ENCODE results near the gene RALA. TPM values are rescaled to one million over a fixed set of nuclear protein-coding genes. Genes with fewer than 3 reads are reported as not detected.

The RALA gene
- polyA plus RNA-seq, 2 donors = 52.4 to 71.2 TPM

GRCh38 chr7:39642896-39643295 lies 19.5 kb downstream of the RALA start:
- H3K27ac ChIP-seq (ENCODE audit: low read depth in 2 of 2, low read length in 1 of 2) = no peak overlapping the region
- H3K27me3 ChIP-seq (ENCODE audit: control insufficient read depth in 1 of 2, insufficient read depth in 2 of 2, low read length in 2 of 2) = no peaks in the 10 kb centered on the region
- no peak overlapping the region for H3K4me3 ChIP-seq (ENCODE audit: low read depth in 1 of 2, low read length in 2 of 2)
- H3K9me3 ChIP-seq (ENCODE audit: control insufficient read depth in 2 of 2, insufficient read depth in 1 of 2, low read depth in 1 of 2, low read length in 1 of 2) = no peaks in the 10 kb centered on the region
- H3K4me1 ChIP-seq (ENCODE audit: control insufficient read depth in 2 of 2, insufficient read depth in 2 of 2, low read length in 1 of 2) = peaks cover 2 to 3% of the 10 kb centered on the region in 2 donors
- no peaks in the 10 kb centered on the region for H3K36me3 ChIP-seq (ENCODE audit: control insufficient read depth in 2 of 2, insufficient read depth in 2 of 2, low read length in 1 of 2)

- Histone ChIP-seq H3K27me3 (ENCODE audit: control insufficient read depth in 1 of 2, insufficient read depth in 2 of 2, low read length in 2 of 2) (no peaks in the 10 kb centered on the region), H3K4me1 (ENCODE audit: control insufficient read depth in 2 of 2, insufficient read depth in 2 of 2, low read length in 1 of 2) (peaks cover 2 to 3% of the 10 kb centered on the region in 2 donors), H3K27ac (ENCODE audit: low read depth in 2 of 2, low read length in 1 of 2) (no peak overlapping the region), H3K4me3 (ENCODE audit: low read depth in 1 of 2, low read length in 2 of 2) (no peak overlapping the region), H3K36me3 (ENCODE audit: control insufficient read depth in 2 of 2, insufficient read depth in 2 of 2, low read length in 1 of 2) (no peaks in the 10 kb centered on the region), H3K9me3 (ENCODE audit: control insufficient read depth in 2 of 2, insufficient read depth in 1 of 2, low read depth in 1 of 2, low read length in 1 of 2) (no peaks in the 10 kb centered on the region)
- 50% methylated on average over 1 of the region's 1 CpG for WGBS, 2 donors
These were observed 20.8 kb downstream of the RALA start for GRCh38 chr7:39644170-39644569.

- Histone ChIP-seq H3K27ac (ENCODE audit: low read depth in 2 of 2, low read length in 1 of 2) (no peak overlapping the region), H3K4me3 (ENCODE audit: low read depth in 1 of 2, low read length in 2 of 2) (no peak overlapping the region), H3K9me3 (ENCODE audit: control insufficient read depth in 2 of 2, insufficient read depth in 1 of 2, low read depth in 1 of 2, low read length in 1 of 2) (no peaks in the 10 kb centered on the region), H3K36me3 (ENCODE audit: control insufficient read depth in 2 of 2, insufficient read depth in 2 of 2, low read length in 1 of 2) (no peaks in the 10 kb centered on the region), H3K27me3 (ENCODE audit: control insufficient read depth in 1 of 2, insufficient read depth in 2 of 2, low read length in 2 of 2) (no peaks in the 10 kb centered on the region), H3K4me1 (ENCODE audit: control insufficient read depth in 2 of 2, insufficient read depth in 2 of 2, low read length in 1 of 2) (no peaks in the 10 kb centered on the region)
- 93% methylated on average over 5 of the region's 5 CpGs for whole genome bisulfite sequencing, 2 donors
These were observed 22.4 kb downstream of the RALA start for GRCh38 chr7:39645482-39646407.

- no peak overlapping the region for H3K4me3 ChIP-seq (ENCODE audit: low read depth in 1 of 2, low read length in 2 of 2)
- H3K27ac ChIP-seq (ENCODE audit: low read depth in 2 of 2, low read length in 1 of 2) = no peak overlapping the region
- no peaks in the 10 kb centered on the region for H3K36me3 ChIP-seq (ENCODE audit: control insufficient read depth in 2 of 2, insufficient read depth in 2 of 2, low read length in 1 of 2)
- no peaks in the 10 kb centered on the region for H3K9me3 ChIP-seq (ENCODE audit: control insufficient read depth in 2 of 2, insufficient read depth in 1 of 2, low read depth in 1 of 2, low read length in 1 of 2)
- no peaks in the 10 kb centered on the region for H3K27me3 ChIP-seq (ENCODE audit: control insufficient read depth in 1 of 2, insufficient read depth in 2 of 2, low read length in 2 of 2)
- H3K4me1 ChIP-seq (ENCODE audit: control insufficient read depth in 2 of 2, insufficient read depth in 2 of 2, low read length in 1 of 2) = no peaks in the 10 kb centered on the region
These were observed 24.4 kb downstream of the RALA start for GRCh38 chr7:39647816-39648215.

- Histone ChIP-seq H3K27me3 (ENCODE audit: control insufficient read depth in 1 of 2, insufficient read depth in 2 of 2, low read length in 2 of 2) (no peaks in the 10 kb centered on the region), H3K27ac (ENCODE audit: low read depth in 2 of 2, low read length in 1 of 2) (no peak overlapping the region), H3K9me3 (ENCODE audit: control insufficient read depth in 2 of 2, insufficient read depth in 1 of 2, low read depth in 1 of 2, low read length in 1 of 2) (no peaks in the 10 kb centered on the region), H3K4me3 (ENCODE audit: low read depth in 1 of 2, low read length in 2 of 2) (no peak overlapping the region), H3K4me1 (ENCODE audit: control insufficient read depth in 2 of 2, insufficient read depth in 2 of 2, low read length in 1 of 2) (no peaks in the 10 kb centered on the region), H3K36me3 (ENCODE audit: control insufficient read depth in 2 of 2, insufficient read depth in 2 of 2, low read length in 1 of 2) (no peaks in the 10 kb centered on the region)
- WGBS, 2 donors = 60 to 65% methylated on average over 4 of the region's 4 CpGs
These were observed 27.3 kb downstream of the RALA start for GRCh38 chr7:39650676-39651075.

- H3K36me3 ChIP-seq (ENCODE audit: control insufficient read depth in 2 of 2, insufficient read depth in 2 of 2, low read length in 1 of 2) = no peaks in the 10 kb centered on the region
- H3K4me3 ChIP-seq (ENCODE audit: low read depth in 1 of 2, low read length in 2 of 2) = no peak overlapping the region
- H3K27me3 ChIP-seq (ENCODE audit: control insufficient read depth in 1 of 2, insufficient read depth in 2 of 2, low read length in 2 of 2) = no peaks in the 10 kb centered on the region
- 89 to 92% methylated on average over 3 of the region's 3 CpGs for WGBS, 2 donors
- H3K27ac ChIP-seq (ENCODE audit: low read depth in 2 of 2, low read length in 1 of 2) = no peak overlapping the region
- H3K4me1 ChIP-seq (ENCODE audit: control insufficient read depth in 2 of 2, insufficient read depth in 2 of 2, low read length in 1 of 2) = no peaks in the 10 kb centered on the region
- no peaks in the 10 kb centered on the region for H3K9me3 ChIP-seq (ENCODE audit: control insufficient read depth in 2 of 2, insufficient read depth in 1 of 2, low read depth in 1 of 2, low read length in 1 of 2)
These were observed 27.9 kb downstream of the RALA start for GRCh38 chr7:39651265-39651664.

- Histone ChIP-seq H3K27me3 (ENCODE audit: control insufficient read depth in 1 of 2, insufficient read depth in 2 of 2, low read length in 2 of 2) (no peaks in the 10 kb centered on the region), H3K27ac (ENCODE audit: low read depth in 2 of 2, low read length in 1 of 2) (no peak overlapping the region), H3K4me1 (ENCODE audit: control insufficient read depth in 2 of 2, insufficient read depth in 2 of 2, low read length in 1 of 2) (no peaks in the 10 kb centered on the region), H3K9me3 (ENCODE audit: control insufficient read depth in 2 of 2, insufficient read depth in 1 of 2, low read depth in 1 of 2, low read length in 1 of 2) (no peaks in the 10 kb centered on the region), H3K4me3 (ENCODE audit: low read depth in 1 of 2, low read length in 2 of 2) (no peak overlapping the region), H3K36me3 (ENCODE audit: control insufficient read depth in 2 of 2, insufficient read depth in 2 of 2, low read length in 1 of 2) (peaks cover 0 to 2% of the 10 kb centered on the region in 2 donors)
- WGBS, 2 donors = 47 to 59% methylated on average over 1 of the region's 1 CpG
These were observed 33.0 kb downstream of the RALA start for GRCh38 chr7:39656415-39656814.

- no peaks in the 10 kb centered on the region for H3K4me1 ChIP-seq (ENCODE audit: control insufficient read depth in 2 of 2, insufficient read depth in 2 of 2, low read length in 1 of 2)
- H3K27ac ChIP-seq (ENCODE audit: low read depth in 2 of 2, low read length in 1 of 2) = no peak overlapping the region
- H3K4me3 ChIP-seq (ENCODE audit: low read depth in 1 of 2, low read length in 2 of 2) = no peak overlapping the region
- peaks cover 0 to 2% of the 10 kb centered on the region in 2 donors for H3K36me3 ChIP-seq (ENCODE audit: control insufficient read depth in 2 of 2, insufficient read depth in 2 of 2, low read length in 1 of 2)
- WGBS, 2 donors = 63 to 77% methylated on average over 5 of the region's 5 CpGs
- H3K27me3 ChIP-seq (ENCODE audit: control insufficient read depth in 1 of 2, insufficient read depth in 2 of 2, low read length in 2 of 2) = no peaks in the 10 kb centered on the region
- peaks cover 0 to 3% of the 10 kb centered on the region in 2 donors for H3K9me3 ChIP-seq (ENCODE audit: control insufficient read depth in 2 of 2, insufficient read depth in 1 of 2, low read depth in 1 of 2, low read length in 1 of 2)
These were observed 36.1 kb downstream of the RALA start for GRCh38 chr7:39659356-39660013.

GRCh38 chr7:39661960-39662359 lies 38.6 kb downstream of the RALA start:
- WGBS, 2 donors = 91 to 94% methylated on average over 6 of the region's 6 CpGs
- H3K36me3 ChIP-seq (ENCODE audit: control insufficient read depth in 2 of 2, insufficient read depth in 2 of 2, low read length in 1 of 2) = peaks cover 0 to 2% of the 10 kb centered on the region in 2 donors
- H3K9me3 ChIP-seq (ENCODE audit: control insufficient read depth in 2 of 2, insufficient read depth in 1 of 2, low read depth in 1 of 2, low read length in 1 of 2) = peaks cover 0 to 3% of the 10 kb centered on the region in 2 donors
- H3K4me3 ChIP-seq (ENCODE audit: low read depth in 1 of 2, low read length in 2 of 2) = no peak overlapping the region
- no peaks in the 10 kb centered on the region for H3K4me1 ChIP-seq (ENCODE audit: control insufficient read depth in 2 of 2, insufficient read depth in 2 of 2, low read length in 1 of 2)
- no peaks in the 10 kb centered on the region for H3K27me3 ChIP-seq (ENCODE audit: control insufficient read depth in 1 of 2, insufficient read depth in 2 of 2, low read length in 2 of 2)
- no peak overlapping the region for H3K27ac ChIP-seq (ENCODE audit: low read depth in 2 of 2, low read length in 1 of 2)
